ENCODE results near the gene AKNAD1. TPM values are rescaled to one million over a fixed set of nuclear protein-coding genes. Genes with fewer than 3 reads are reported as not detected.

The AKNAD1 gene
- total and polyA plus RNA-seq, 2 of the 4 experiments (the other 2 are of a cell fraction), result 0.07 to 0.18 TPM

- Histone ChIP-seq H3K79me1 (ENCODE audit: low read depth in 1 of 2, low read length in 2 of 2) (peaks cover 14 to 42% of the 10 kb centered on the region in 2 experiments; a peak in 3 of 4 replicates), H3K9ac (ENCODE audit: low read depth, low read length) (no peak overlapping the region), H3K56ac (ENCODE audit: extremely low read depth, insufficient read depth, low read length) (no peak overlapping the region; the same call in 1 of the 2 replicates), H2BK20ac (ENCODE audit: low read depth, low read length) (no peak overlapping the region), H2BK15ac (ENCODE audit: low read depth, low read length) (no peak overlapping the region), H3K9me1 (ENCODE audit: insufficient read depth, low read length) (peaks cover 4% of the 10 kb centered on the region), H3K4ac (ENCODE audit: low read depth, low read length) (no peak overlapping the region), H4K20me1 (ENCODE audit: insufficient read depth, low read length) (no peaks in the 10 kb centered on the region), H2BK5ac (ENCODE audit: low read depth, low read length, poor library complexity, severe bottlenecking) (no peak overlapping the region), H3K14ac (replicated peaks; ENCODE audit: low read depth, low read length) (0 out of 2 replicates have a peak overlapping the region, but pooled peaks have one; percentile 43), H3K4me1 (ENCODE audit: control insufficient read depth, insufficient read depth, low read length) (peaks cover 5% of the 10 kb centered on the region), H3K23ac (ENCODE audit: low read depth, low read length) (no peak overlapping the region), H4K91ac (ENCODE audit: insufficient read depth, low read depth, low read length) (no peak overlapping the region), H3K4me2 (ENCODE audit: low read depth, low read length) (peak overlapping the region; percentile 40; the same call in 1 of the 2 replicates), H2AFZ (replicated peaks; ENCODE audit: low read length, poor library complexity) (no peak overlapping the region), H4K5ac (ENCODE audit: low read depth, low read length) (no peak overlapping the region), H3K18ac (ENCODE audit: low read depth, low read length) (no peak overlapping the region), H4K8ac (ENCODE audit: low read depth in 2 of 2, low read length in 2 of 2) (no peak overlapping the region), H3K27me3 (ENCODE audit: control insufficient read depth, insufficient read depth, low read length) (no peaks in the 10 kb centered on the region), H2BK120ac (ENCODE audit: low read depth, low read length) (no peak overlapping the region), H3K27ac (ENCODE audit: insufficient read depth, low read length) (no peak overlapping the region), H3K9me3 (ENCODE audit: control insufficient read depth, insufficient read depth, low read length) (no peaks in the 10 kb centered on the region), H3K36me3 (ENCODE audit: control insufficient read depth, insufficient read depth, low read length) (no peaks in the 10 kb centered on the region), H3K4me3 (ENCODE audit: insufficient read depth, low read depth, low read length) (no peak overlapping the region), H2AK9ac (replicated peaks; ENCODE audit: low read depth, low read length, poor library complexity) (no peak overlapping the region), H2AK5ac (ENCODE audit: low read depth, low read length) (no peak overlapping the region)
- intact Hi-C loops (cut with micrococcal nuclease) (no loop called here), in situ Hi-C loops (cut with MboI; ENCODE audit: low sequenced_read_pairs) (loop anchor here (5.0 to 10.0 kb wide), 2 partner anchors 61 to 198 kb away; partner anchors contain the start of gene PRPF38B), dilution Hi-C loops (cut with HindIII; ENCODE audit: low sequenced_read_pairs, unreplicated experiment) (no loop called here)
- ChIA-PET POLR2A (ENCODE audit: unreplicated experiment) (no interaction called here), CTCF (no interaction called here)
- no peak for ATAC-seq (ENCODE audit: low read depth)
- no CpG with 5 or more reads among the region's 4 CpGs for whole genome bisulfite sequencing, 2 experiments (ENCODE audit: extremely low coverage in 2 of 2, insufficient read length in 1 of 2)
- peak; percentile 23 for DNase-seq
- TF ChIP-seq ELK1 (IDR thresholded peaks at IDR 0.05; ENCODE audit: borderline replicate concordance, low read depth, low read length) (no peak), POLR2A (IDR thresholded peaks at IDR 0.05; ENCODE audit: low read depth, low read length) (no peak), CTCF (conservative IDR thresholded peaks at IDR 0.05; ENCODE audit: low read depth, low read length) (no peak), NFE2L2 (IDR thresholded peaks at IDR 0.05; ENCODE audit: low read depth, low read length) (no peak), RFX5 (IDR thresholded peaks at IDR 0.05; ENCODE audit: low read depth, low read length) (no peak), MAFK (IDR thresholded peaks at IDR 0.05; ENCODE audit: low read depth, low read length) (no peak), USF2 (IDR thresholded peaks at IDR 0.05; ENCODE audit: low read depth, low read length) (no peak), BHLHE40 (IDR thresholded peaks at IDR 0.05; ENCODE audit: low read depth, low read length) (no peak), CEBPB (IDR thresholded peaks at IDR 0.05; ENCODE audit: low read depth, low read length) (no peak), MAZ (IDR thresholded peaks at IDR 0.05; ENCODE audit: borderline replicate concordance, low read depth, low read length) (no peak), MXI1 (IDR thresholded peaks at IDR 0.05; ENCODE audit: borderline replicate concordance, low read depth, low read length) (no peak), RCOR1 (IDR thresholded peaks at IDR 0.05; ENCODE audit: insufficient replicate concordance, low read length) (no peak), CHD1 (IDR thresholded peaks at IDR 0.05; ENCODE audit: low read depth, low read length) (no peak), RAD21 (IDR thresholded peaks at IDR 0.05; ENCODE audit: low read length) (no peak), SMC3 (IDR thresholded peaks at IDR 0.05; ENCODE audit: low read depth, low read length) (no peak), FOS (IDR thresholded peaks at IDR 0.05; ENCODE audit: low read depth, low read length) (no peak)
- BruUV-seq (replicated peaks), result no TSS peak
These were observed 36.2 kb upstream of the AKNAD1 start for GRCh38 chr1:108893141-108893530.

Data from IMR-90 (cell line).